HG03097 (cell line): ENCODE data around the gene TRIO.
"Not testable (repeated sequence)": the region's sequence is repeated elsewhere in the genome, so short reads cannot be mapped to it uniquely, and the experiment has no call there.

Experiments
- ATAC-seq: cut with Tn5 transposase; IDR thresholded peaks from one replicate; pipeline ENCODE4 v1.9.1; 2021; ENCODE audit not compliant: unreplicated experiment, low FRiP score

Gene TRIO

DNA sequence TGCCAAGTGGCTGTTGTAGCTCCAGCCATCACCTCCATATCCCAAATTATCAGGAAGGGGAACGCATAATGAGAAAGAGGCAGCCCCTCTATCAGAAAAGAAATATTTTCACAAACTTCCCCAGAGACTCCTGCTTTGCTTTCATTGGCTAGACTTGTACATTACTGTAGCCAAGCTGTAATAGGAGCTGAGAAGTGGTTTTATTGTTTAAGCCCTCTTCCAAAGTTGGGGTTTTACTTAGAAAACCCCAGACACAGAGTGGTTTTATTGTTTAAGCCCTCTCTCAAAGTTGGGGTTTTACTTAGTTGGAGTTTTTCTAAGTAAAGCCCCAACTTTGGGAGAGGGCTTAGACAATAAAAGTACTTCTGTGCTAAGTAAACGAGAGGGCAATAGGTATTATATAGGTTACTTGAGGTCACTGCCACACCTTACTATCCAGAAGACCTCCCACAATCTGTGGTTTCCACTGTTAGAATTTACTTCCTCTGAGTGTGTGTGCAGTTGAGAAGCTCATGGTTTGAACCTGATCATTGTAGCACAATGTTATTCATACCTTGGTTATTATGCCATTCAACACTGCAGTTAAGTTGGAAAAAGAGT is 222.8 kb downstream of the TRIO start:
- ATAC-seq = no peak

DNA sequence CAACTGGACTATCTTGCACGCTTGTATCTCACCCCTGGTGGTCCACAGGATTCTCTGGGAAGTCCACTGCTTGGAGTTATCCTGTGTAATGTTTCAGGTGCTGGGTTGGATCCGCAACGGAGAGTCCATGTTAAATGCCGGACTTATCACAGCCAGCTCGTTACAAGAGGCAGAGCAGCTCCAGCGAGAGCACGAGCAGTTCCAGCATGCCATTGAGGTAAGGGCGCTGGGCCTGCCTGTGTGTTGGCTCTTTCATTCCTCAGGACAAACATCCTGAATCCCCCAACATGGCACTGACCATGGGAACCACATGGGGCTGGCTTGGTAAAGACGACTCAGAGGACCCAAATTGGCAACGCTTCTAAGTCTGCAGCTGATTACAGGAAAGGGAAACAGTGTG is 223.6 kb downstream of the TRIO start:
- ATAC-seq = no peak

DNA sequence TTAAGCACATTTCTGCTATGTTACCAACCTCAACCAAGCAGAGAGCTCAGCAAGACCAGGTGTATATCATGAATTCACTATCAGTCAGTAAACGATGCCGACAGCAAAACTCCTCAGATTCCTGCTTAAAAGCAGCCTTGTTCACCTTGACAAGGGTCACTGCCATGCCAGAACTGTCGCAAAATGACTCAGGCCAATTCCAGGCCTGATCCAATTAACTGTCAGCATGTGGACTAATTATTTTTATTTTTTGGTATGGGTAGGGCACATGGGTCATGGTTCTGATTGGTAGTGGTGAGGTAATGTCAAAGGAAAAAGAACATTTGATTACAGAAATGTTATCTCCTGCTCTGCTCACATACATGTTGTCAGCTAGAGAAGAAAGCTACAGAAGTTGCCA is 224.2 kb downstream of the TRIO start:
- no peak for ATAC-seq

DNA sequence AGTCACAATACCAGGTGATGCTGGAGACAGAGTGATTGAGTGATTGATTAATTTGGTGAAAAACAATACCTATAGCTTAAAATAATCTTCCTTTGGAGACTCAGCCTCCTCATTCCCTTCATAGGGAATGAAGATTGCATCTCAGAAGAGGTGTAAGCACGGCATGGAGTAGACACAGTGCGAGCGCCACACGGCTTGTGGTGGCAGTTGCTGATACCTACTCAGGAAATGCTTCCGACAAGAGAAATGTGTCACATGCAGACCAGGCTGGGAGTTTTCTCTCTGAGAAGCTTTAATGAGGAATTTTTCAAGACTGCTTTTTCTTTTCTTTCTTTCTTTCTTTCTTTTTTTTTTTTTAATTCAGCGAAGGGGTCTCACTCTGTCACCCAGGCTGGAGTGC is 226.6 kb downstream of the TRIO start:
- ATAC-seq = no peak

DNA sequence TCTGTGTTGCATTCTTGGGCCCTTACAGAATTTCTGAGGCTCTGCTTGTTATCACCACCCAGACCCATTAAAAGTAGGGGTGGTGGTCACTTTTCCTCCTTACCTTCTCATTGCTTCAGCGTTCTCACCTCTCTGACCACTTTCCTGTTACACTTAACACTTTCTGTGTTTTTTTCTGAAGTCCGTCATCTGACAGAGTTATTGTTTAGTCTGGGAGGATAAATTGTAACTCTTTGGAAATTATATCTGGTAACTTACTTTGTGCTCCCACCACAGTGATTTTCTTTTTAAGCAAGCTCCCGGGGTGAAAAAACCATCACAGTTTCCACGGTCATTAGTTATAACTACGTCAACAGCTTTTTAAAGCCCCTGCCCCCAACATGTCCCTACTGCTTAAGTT is 227.2 kb downstream of the TRIO start:
- no peak for ATAC-seq

DNA sequence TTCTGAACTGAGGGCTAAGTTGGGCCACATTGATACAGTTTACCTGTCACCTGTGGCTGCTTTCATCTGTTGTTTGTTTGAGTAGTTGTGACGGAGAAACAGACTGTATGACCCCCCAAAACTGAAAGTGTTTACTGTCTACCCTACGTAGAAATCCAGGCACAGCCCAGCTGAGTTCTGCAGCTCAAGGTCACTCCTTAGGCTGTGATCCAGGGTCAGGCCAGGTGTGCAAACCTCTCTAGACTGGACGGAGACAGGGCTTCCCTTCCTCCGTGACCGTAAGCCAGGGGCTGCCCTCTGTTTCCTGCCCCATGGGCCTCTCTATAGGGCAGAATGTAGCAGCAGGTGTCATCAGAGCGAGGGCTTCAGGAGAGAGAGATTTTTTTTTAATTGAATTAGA is 230.5 kb downstream of the TRIO start:
- no peak for ATAC-seq

DNA sequence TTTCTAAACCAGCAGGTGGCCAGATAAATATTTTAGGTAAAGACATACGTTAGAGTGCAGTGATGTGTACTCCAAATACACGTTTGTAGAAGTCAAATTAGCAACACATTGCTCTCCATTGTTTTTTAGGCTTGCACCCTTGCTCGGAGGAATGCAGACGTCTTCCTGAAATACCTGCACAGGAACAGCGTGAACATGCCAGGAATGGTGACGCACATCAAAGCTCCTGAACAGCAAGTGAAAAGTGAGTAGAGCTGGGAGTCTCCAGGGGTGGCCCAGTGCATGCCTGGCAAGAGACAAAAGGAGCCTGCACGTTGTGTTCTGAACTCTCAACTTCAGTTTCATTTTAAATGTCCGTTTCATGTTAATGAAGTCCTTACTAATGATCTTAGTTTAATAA is 231.0 kb downstream of the TRIO start:
- ATAC-seq = no peak

DNA sequence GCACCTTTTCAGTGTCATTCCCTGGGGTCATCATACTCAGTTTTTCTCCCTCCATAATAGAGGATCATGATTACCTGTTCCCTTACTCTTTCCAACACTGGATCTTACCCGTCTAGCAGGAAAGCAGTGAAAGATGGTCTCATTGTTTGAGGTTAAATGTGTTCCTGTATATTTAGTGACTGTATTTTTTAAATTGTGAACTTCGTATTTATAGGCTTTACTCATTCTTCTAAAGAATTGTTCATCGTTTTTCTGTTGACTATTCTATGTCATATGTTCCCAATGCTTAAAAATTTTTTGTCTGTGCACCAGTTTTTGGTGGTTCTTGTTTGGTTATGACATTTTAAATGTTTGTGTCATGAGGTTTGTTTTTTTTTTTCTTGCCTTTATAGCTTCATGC is 233.6 kb downstream of the TRIO start:
- no peak for ATAC-seq

DNA sequence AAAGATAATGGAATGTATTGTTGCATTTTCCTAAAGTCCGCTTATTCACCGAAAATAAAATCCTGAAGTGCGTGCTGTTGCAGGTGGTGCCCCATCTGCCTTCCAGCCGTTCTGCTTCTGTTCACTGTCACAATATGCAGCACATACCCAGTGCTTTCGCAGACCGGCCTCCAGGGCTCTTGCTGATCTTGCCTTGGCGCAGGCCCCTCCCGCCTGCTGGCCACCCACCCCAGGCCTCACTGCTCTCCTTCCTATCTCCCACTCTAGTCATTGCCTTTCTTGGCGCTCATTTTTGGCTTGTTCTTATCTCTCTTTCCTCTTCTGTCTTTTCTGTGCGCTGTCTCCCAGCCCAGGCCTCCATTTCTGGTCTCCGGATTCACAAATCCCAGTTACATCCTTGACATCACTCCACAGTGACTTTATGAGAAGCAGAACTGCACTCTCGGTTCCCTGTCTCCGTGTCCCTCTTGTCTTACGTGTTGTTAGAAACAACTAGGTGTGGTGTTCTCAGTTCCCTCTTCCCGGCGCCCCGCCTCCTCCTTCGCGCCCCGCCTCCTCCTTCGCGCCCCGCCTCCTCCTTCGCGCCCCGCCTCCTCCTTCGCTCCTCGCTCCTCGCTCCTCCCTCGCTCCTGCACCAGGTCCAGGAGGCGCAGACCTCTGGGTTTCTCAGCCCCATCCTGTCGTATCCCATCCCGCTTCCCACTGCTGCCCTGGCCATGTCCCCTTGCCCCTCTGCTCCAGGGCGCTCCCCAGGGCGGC is 236.8 kb downstream of the TRIO start:
- no peak for ATAC-seq

DNA sequence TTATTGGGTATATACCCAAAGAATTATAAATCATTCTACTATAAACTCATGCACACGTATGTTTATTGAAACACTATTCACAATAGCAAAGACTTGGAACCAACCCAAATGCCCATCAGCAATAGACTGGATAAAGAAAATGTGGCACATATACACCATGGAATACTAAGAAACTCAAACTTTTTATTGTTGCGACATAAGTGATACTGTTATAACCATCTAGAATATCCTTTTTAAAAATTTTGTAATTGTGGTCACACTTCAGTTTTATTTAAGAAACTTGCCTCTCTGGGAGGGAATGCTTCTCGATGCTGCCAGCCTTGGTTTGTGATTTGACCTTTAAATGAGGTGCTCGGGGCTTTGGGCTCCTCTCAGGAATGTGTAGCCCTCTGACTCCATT is 237.6 kb downstream of the TRIO start:
- no peak for ATAC-seq

DNA sequence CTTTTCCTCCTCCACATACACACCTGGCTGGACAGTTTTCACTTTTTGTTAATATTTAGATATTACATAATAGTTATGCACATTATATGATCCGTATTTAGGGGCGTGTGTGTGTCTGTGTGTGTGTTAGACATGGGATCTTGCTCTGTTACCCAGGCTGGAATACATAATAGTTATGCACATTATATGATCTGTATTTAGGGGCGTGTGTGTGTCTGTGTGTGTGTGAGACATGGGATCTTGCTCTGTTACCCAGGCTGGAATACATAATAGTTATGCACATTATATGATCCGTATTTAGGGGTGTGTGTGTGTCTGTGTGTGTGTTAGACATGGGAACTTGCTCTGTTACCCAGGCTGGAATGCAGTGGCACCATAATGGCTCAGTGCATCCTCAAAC is 239.5 kb downstream of the TRIO start:
- no peak for ATAC-seq

DNA sequence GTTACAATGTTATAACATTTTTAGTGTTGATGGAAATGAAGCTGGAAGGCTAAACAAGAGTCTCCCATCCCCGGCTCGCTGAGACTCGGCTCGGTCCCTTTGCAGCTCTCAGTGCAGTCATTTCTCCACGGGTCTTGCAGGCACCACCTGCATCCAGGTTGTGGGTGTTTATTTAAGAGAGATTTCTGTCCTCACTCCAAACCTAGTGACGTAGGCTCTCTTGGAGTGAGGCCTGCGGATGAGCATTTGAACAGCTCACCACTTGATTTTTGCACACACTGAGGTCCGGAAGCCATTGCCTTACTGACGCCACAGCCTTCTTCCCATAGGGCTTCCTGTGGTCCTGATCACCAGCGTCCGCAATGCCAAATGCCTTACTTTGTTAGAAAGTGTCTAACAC is 240.8 kb downstream of the TRIO start:
- no peak for ATAC-seq

DNA sequence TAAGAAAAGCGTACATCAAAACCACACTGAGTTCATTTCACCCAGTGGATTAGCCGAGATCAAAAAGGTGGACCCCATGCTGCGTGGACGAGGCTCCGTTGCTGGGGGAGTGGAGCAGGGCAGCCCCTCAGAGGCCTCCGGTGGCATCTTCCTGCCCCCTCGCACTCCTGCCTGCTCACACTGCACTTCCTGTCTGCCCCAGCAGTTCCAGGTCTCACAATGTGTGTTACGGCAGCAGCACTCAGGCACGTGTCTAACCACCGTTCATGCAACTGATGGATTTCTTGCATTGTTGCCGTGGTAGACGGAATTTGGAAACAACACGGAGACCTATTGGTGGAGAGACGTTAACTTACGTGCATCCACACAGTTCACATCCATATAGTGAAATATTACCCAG is 241.9 kb downstream of the TRIO start:
- ATAC-seq = no peak

DNA sequence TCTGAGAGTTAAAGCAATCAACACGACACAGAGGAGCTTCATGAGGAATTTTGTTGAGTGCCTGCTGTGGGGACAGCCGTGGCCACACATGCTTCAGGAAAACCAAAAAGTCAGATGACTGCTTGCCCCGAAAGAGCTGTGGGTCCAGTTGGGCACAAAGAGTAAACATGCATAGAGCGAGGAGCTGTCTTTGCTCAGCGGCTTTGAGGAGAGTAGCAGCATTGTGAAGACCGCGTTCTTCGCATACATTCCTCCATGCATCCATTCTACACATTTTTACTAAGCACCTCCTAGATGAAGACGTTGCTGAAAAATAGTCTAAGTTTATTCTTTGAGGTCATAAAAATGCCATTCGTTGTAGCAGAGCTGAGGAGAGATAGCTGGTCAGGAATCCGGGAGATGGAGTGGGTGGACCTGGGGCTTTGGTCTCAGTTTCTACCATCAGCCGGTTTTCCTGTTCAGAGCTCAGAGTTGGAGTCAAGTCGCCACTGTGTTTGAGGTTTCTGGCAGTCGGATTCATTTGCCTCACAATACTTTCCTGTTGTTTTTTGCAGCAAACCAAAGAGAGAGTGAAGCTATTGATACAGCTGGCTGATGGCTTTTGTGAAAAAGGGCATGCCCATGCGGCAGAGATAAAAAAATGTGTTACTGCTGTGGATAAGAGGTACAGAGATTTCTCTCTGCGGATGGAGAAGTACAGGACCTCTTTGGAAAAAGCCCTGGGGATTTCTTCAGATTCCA is 243.9 kb downstream of the TRIO start:
- ATAC-seq = no peak

DNA sequence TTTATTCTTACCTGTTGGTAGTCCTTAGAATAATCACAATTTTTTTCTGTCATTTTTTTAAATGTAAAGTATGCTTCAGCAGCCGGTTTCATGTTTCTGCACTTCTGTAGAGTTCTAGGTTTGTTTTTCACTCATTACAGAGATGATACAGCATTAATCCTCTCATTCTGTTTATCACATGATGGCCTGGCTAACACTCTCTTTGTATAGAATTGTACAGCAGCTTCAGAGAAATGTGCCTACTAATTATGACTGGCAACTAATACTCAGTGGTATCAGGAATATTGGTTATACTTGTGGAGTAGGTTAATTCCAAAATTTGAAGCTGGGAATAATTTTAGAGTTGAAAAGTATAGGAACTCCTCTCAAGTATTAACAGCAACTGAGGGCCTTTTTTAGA is 245.6 kb downstream of the TRIO start:
- no peak for ATAC-seq

DNA sequence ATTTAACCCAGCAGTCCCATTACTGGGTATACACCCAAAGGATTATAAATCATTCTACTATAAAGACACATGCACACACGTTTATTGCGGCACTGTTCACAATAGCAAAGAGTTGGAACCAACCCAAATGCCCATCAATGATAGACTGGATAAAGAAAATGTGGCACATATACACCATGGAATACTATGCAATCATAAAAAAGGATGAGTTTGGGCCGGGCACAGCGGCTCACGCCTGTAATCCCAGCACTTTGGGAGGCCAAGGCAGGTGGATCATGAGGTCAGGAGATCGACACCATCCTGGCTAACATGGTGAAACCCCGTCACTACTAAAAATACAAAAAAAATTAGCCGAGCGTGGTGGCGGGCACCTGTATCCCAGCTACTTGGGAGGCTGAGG is 249.4 kb downstream of the TRIO start:
- not testable (repeated sequence) for ATAC-seq

DNA sequence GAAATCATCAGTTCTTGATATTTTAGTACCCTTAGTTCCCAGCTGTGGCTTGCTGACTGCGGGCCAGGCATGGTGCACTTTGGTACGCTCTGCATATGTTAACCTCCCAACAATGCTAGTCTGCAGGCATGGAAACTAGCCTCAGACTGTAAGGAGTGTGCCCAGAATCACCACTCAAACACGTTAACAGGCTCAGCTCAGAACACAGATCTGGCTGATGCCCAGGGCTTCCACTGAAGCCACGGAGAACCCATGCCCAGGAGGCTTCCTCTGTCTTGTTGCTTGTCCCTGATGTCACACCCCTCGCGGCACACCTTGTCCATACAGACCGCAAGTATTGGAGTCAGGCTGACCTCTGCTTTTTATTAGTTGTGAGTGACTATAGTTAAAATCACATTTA is 251.2 kb downstream of the TRIO start:
- ATAC-seq = no peak

DNA sequence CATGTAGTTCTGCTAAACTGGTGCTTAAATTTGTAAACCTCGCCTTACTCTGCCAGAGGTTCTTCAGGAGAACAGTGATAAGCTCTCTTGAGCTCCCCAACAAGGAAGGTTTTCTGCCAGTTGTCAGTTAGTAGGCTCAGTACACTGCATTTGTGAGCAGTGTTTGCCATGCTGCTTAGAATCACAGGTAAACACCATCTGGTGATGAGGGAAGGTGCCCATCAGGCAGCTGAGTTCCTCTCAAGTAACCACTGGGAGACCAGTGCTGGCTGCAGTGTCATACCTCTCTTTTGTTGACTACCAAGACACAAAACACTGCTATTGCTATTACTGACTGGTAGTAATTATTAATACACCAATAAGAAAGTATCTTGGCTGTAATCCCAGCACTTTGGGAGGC is 252.3 kb downstream of the TRIO start:
- ATAC-seq = no peak

DNA sequence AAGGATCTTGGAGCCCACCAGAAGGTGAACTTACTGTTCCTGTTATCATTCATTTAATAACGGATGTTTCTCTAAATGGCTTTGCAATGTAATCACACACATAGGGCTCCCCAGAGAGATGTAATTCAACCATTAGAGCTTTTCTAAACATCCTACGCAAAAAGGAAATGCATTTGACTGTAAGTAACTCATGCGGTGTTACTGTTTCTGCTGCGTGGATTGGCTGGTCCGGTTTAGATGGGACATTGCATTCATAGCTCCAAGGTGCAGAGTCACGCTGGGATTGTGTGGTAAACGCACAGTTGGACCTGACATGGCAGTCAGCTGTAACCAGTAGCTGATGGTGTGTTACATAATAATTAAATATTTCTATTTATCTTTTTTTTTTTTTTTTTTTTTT is 252.9 kb downstream of the TRIO start:
- ATAC-seq = no peak

DNA sequence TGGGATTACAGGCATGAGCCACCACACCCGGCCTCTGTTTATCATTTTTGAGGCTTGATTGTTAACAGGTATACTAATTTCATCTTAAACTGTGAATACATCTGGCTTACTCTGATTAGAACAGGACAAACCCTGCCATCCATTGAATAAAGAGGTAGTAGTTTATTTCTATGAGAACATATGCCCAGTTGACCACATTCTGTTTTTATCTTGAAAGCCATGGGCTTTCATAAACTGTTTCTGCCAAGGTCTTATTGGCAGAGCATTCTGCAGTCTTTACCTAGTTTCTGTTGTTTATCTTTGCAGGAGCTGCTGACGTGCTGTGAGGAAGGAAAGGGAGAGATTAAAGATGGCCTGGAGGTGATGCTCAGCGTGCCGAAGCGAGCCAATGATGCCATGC is 253.6 kb downstream of the TRIO start:
- ATAC-seq = no peak

DNA sequence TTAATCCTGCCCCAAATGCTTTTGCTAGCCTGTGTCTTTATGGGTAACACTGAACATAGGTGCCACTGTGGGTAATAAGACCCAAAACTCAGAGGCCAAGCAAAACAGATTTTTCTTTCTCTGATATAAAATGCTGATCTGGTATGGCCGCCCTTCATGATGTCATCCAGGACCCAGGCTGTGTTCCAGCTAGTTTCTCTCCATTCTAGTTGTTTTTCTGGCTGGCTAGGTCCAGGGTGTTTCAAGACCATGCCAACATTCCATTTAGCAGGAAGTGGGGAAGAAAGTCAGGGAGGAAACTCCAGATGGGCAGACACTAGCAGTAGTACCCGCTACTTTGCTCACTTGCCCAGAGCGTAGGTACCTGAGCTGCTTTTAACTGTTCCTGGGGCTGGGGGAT is 254.6 kb downstream of the TRIO start:
- no peak for ATAC-seq
